ENCODE results near the gene DCAF11.

DNA sequence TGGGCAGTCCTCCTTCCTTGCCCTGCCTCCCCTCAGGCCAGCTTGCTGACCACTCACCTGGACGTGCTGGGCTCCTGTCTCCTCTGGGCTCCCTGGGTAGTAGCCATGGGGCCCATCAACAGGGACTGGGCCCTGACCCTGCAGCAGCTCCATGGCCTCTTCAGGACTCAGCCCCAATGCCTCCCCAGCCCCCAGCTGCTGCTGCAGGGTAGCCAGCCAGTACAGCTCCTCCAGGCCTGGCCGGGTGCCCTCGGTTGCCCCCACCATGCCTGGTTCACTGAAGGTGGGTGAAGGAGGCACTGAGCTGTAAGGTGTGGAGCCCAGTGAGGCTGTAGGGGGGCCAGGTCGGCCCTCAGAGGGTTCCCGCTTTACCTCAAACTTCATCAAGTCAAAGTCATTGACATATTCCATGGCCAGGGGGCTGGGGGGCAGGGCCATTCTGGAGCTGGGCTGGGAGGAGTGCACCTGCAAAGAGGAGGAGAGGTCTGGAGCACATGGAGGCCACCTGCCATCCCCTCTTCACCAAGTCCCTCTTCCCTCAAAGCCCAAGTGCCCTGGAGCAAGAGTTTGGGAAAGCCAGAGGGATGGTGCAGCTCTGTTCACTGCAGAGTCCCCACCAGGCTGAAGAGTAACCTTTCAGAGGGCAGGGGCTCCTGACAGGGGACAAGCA is 32.0 kb upstream of the DCAF11 start:
- TF ChIP-seq GATA2 (IDR thresholded peaks at IDR 0.05; ENCODE audit: low read depth, low read length) (no peak), GATA3 (IDR thresholded peaks at IDR 0.05; ENCODE audit: low read depth, low read length) (no peak)
